Panc1 (cell line): ENCODE measurements around the gene NDUFAF2. TPM values are rescaled to one million over a fixed set of nuclear protein-coding genes. Genes with fewer than 3 reads are reported as not detected.
A peak's percentile ranks its signal among the peaks of the same experiment; 100 is the strongest.

Experiments used
- ATAC-seq: fragments of 200-7000 bp; cut with Tn5 transposase; 2 replicates; pipeline ENCODE4 v1.9.1; 2020; ENCODE audit warnings: mild to moderate bottlenecking, moderate library complexity
- BruUV-seq: library from RNA; stranded (reverse); fragments of 400-500 nt; replicated peaks from 2 replicates; lab custom pipeline; 2021; lab: Mats Ljungman, UMichigan
- CTCF ChIA-PET: fragments of 300-600 bp; sonication (Branson Sonifier 250); formaldehyde crosslinking; loops from one replicate; lab custom pipeline; 2022; ENCODE audit warnings: antibody characterized with exemption; lab: Charles Lee
- POLR2A ChIA-PET: fragments of 300-600 bp; sonication (Branson Sonifier 250); formaldehyde crosslinking; loops from one replicate; lab custom pipeline; 2022; ENCODE audit warnings: antibody characterized with exemption; lab: Charles Lee
- DNase-seq: peaks from one replicate; pipeline ENCODE4 v3.0.0-alpha.2; 2010; ENCODE audit warnings: low read depth, low spot score
- H3K27ac ChIP-seq: 2 replicates; pipeline ENCODE4 v1.5.1; 2011; ENCODE audit warnings: mild to moderate bottlenecking, low read length, inconsistent platforms
- H3K27me3 ChIP-seq: fragments of 200-500 bp; sonication (Bioruptor generic); 2 replicates; pipeline ENCODE4 v1.6.0; 2014; ENCODE audit warnings: low read length, inconsistent platforms; ENCODE audit not compliant: control insufficient read depth, insufficient read depth
- H3K36me3 ChIP-seq: fragments of 200-500 bp; sonication (Bioruptor generic); 2 replicates; pipeline ENCODE4 v1.5.1; 2014; ENCODE audit warnings: inconsistent platforms, mild to moderate bottlenecking, low read length, moderate library complexity; ENCODE audit not compliant: control insufficient read depth, insufficient read depth
- H3K4me1 ChIP-seq: 2 replicates; pipeline ENCODE4 v1.5.1; 2011; ENCODE audit warnings: inconsistent platforms, mild to moderate bottlenecking, low read length, moderate library complexity; ENCODE audit not compliant: control insufficient read depth, insufficient read depth
- H3K4me3 ChIP-seq, 2 experiments: 2 replicates each; pipeline ENCODE4 v1.5.1; 2011 to 2012; ENCODE audit warnings: low read depth in 2 of 2, low read length in 2 of 2, mild to moderate bottlenecking in 2 of 2, inconsistent platforms in 1 of 2, moderate library complexity in 1 of 2
- H3K9me3 ChIP-seq: fragments of 200-500 bp; sonication (Bioruptor generic); 2 replicates; pipeline ENCODE4 v1.5.1; 2014; ENCODE audit warnings: low read depth, mild to moderate bottlenecking, inconsistent platforms, low read length, moderate library complexity; ENCODE audit not compliant: control insufficient read depth, insufficient read depth
- POLR2AphosphoS5 ChIP-seq: IDR thresholded peaks from 2 replicates; pipeline ENCODE4 v1.6.1; 2012; ENCODE audit warnings: mild to moderate bottlenecking, low read depth, low read length, moderate library complexity
- SIN3A ChIP-seq: IDR thresholded peaks from 2 replicates; pipeline ENCODE4 v1.6.1; 2012; ENCODE audit warnings: low read depth, mild to moderate bottlenecking, low read length, moderate library complexity, borderline replicate concordance; ENCODE audit not compliant: insufficient read depth
- TCF7L2 ChIP-seq: IDR thresholded peaks from 2 replicates; pipeline ENCODE4 v1.6.1; 2011; ENCODE audit warnings: mild to moderate bottlenecking, low read depth, low read length, inconsistent platforms
- in situ Hi-C: cut with HindIII; loops from 2 replicates; pipeline ENCODE4 v1.10.0; 2016; ENCODE audit warnings: low sequenced_read_pairs, low pct_unique_long_range_greater_than_20kb
- intact Hi-C: fragments of 100-400 bp; cut with micrococcal nuclease; formaldehyde crosslinking; loops from one replicate; pipeline ENCODE4 v1.10.0; 2022; ENCODE audit not compliant: unreplicated experiment
- total RNA-seq: library from RNA; stranded (reverse); gene quantifications from one replicate; pipeline ENCODE4 v1.2.1, GENCODE V29; 2021; ENCODE audit not compliant: unreplicated experiment
- TF ChIP-seq, protein P1 (sequence below), 2 experiments: IDR thresholded peaks; 2 replicates each; pipeline ENCODE4 v1.6.1; 2011 to 2012; ENCODE audit warnings: low read depth in 2 of 2, control low read depth in 1 of 2, low read length in 1 of 2, mild to moderate bottlenecking in 1 of 2, moderate library complexity in 1 of 2; ENCODE audit not compliant: insufficient read depth in 1 of 2
- TF ChIP-seq, protein P2 (sequence below): fragments of 450-650 bp; IDR thresholded peaks from 2 replicates; pipeline ENCODE4 v1.5.1; 2017; ENCODE audit warnings: mild to moderate bottlenecking

The NDUFAF2 gene
- total RNA-seq, 1 experiment from 2014 or later, result 41.6 TPM

DNA sequence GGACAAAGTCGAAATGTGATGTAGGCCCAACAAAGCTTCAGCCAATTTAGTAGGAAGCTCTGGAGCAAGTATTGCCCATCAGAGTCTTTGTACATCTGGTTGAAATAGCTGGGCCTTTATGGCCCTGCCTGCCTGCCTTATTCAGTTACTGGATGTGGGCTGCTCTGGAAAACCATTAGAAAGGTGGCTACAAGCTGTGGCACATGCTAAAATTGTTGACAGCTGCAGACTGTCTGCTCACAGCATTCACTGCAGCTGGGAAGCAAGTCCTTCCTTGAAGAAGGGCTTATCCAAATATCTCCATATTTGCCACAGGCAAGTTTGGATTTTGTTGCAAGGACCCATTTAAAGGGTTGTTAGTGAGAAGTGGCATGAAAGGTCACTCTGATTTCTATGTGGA, 192.8 kb downstream of the NDUFAF2 start:
- CTCF ChIA-PET, result no interaction called here
- no TSS peak for BruUV-seq
- DNase-seq (no peak), ATAC-seq (no peak)
- intact Hi-C loops (no loop called here), in situ Hi-C loops (no loop called here)
- Histone ChIP-seq H3K27me3 (no peaks in the 10 kb centered on the region), H3K27ac (no peak overlapping the region), H3K9me3 (no peaks in the 10 kb centered on the region), H3K36me3 (no peaks in the 10 kb centered on the region), H3K4me1 (no peaks in the 10 kb centered on the region), H3K4me3 (no peak overlapping the region)
- POLR2A ChIA-PET, result no interaction called here
- TF ChIP-seq POLR2AphosphoS5 (no peak), TCF7L2 (no peak), SIN3A (no peak)
- TF ChIP-seq, protein P1, sequence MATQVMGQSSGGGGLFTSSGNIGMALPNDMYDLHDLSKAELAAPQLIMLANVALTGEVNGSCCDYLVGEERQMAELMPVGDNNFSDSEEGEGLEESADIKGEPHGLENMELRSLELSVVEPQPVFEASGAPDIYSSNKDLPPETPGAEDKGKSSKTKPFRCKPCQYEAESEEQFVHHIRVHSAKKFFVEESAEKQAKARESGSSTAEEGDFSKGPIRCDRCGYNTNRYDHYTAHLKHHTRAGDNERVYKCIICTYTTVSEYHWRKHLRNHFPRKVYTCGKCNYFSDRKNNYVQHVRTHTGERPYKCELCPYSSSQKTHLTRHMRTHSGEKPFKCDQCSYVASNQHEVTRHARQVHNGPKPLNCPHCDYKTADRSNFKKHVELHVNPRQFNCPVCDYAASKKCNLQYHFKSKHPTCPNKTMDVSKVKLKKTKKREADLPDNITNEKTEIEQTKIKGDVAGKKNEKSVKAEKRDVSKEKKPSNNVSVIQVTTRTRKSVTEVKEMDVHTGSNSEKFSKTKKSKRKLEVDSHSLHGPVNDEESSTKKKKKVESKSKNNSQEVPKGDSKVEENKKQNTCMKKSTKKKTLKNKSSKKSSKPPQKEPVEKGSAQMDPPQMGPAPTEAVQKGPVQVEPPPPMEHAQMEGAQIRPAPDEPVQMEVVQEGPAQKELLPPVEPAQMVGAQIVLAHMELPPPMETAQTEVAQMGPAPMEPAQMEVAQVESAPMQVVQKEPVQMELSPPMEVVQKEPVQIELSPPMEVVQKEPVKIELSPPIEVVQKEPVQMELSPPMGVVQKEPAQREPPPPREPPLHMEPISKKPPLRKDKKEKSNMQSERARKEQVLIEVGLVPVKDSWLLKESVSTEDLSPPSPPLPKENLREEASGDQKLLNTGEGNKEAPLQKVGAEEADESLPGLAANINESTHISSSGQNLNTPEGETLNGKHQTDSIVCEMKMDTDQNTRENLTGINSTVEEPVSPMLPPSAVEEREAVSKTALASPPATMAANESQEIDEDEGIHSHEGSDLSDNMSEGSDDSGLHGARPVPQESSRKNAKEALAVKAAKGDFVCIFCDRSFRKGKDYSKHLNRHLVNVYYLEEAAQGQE (IDR thresholded peaks at IDR 0.05; ENCODE audit: insufficient read depth in 1 of 2, low read depth in 2 of 2, low read length in 1 of 2), result no peak
- TF ChIP-seq, protein P2, sequence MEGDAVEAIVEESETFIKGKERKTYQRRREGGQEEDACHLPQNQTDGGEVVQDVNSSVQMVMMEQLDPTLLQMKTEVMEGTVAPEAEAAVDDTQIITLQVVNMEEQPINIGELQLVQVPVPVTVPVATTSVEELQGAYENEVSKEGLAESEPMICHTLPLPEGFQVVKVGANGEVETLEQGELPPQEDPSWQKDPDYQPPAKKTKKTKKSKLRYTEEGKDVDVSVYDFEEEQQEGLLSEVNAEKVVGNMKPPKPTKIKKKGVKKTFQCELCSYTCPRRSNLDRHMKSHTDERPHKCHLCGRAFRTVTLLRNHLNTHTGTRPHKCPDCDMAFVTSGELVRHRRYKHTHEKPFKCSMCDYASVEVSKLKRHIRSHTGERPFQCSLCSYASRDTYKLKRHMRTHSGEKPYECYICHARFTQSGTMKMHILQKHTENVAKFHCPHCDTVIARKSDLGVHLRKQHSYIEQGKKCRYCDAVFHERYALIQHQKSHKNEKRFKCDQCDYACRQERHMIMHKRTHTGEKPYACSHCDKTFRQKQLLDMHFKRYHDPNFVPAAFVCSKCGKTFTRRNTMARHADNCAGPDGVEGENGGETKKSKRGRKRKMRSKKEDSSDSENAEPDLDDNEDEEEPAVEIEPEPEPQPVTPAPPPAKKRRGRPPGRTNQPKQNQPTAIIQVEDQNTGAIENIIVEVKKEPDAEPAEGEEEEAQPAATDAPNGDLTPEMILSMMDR, result no peak

DNA sequence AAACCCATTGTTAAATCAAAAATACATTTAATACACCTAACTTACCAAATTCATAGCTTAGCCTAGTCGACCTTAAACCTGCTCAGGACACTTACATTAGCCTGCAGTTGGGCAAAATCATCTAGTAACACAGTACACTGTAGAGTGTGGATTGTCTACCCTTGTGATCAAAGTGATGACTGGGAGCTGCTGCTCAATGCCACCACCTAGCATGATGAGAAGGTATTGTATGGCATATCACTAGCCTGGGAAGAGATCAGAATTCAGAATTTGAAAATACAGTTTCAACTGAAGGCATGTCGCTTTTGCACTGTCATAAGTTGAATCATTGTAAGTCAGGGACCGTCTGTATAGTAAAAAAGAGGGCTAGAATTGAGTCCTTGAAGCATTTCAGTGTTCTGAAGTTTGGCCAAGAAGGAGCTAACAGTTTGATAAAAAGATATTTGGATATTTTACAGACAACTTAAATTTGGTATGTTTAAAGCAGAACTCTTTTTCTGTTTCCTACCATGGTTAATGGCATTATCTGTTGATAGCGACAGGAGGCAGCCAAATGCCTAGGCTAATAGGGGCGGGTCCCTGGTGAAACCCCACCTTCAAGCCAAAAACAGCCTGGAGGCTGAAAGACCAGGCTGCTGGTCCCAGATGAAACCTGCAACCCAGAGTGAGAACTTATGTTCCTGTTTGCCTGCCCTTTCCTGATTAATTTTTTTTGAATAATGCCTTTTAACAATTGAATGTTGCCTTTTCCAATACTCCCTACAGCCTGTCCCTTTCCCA, 194.3 kb downstream of the NDUFAF2 start:
- H3K36me3 ChIP-seq, result no peaks in the 10 kb centered on the region
- no peak for DNase-seq
- no peaks in the 10 kb centered on the region for H3K27me3 ChIP-seq
- intact Hi-C loops (no loop called here), in situ Hi-C loops (no loop called here)
- no peak overlapping the region for H3K27ac ChIP-seq
- CTCF ChIA-PET, result interaction anchor here (0.6 kb wide), 1 partner anchor 440 kb away, joined by 6 read pairs; no protein-coding TSS in a partner anchor
- peak; percentile 81 for ATAC-seq
- no peak overlapping the region for H3K4me3 ChIP-seq
- no peak for TF ChIP-seq SIN3A
- TF ChIP-seq, protein P2, result peak; percentile 64
- no TSS peak for BruUV-seq
- POLR2A ChIA-PET, result no interaction called here
- H3K9me3 ChIP-seq, result no peaks in the 10 kb centered on the region
- H3K4me1 ChIP-seq, result no peaks in the 10 kb centered on the region
